GM23338 (cell line): Measurements from ENCODE around the gene CHST15. TPM values are rescaled to one million over a fixed set of nuclear protein-coding genes. Genes with fewer than 3 reads are reported as not detected.

ENCODE experiments used
- ATAC-seq: fragments of 200-7000 bp; cut with Tn5 transposase; 3 replicates; pipeline ENCODE4 v1.9.1; 2020
- DNase-seq: peaks from one replicate; pipeline ENCODE4 v3.0.0-alpha.2; 2015; ENCODE audit warnings: low spot score
- H2AFZ ChIP-seq: fragments of 200-600 bp; sonication (generic); 2 replicates; pipeline ENCODE4 v1.8.0; 2016; ENCODE audit warnings: antibody characterized with exemption, mild to moderate bottlenecking, moderate library complexity
- H3F3A ChIP-seq: fragments of 200-600 bp; sonication (generic); replicated peaks from 2 replicates; pipeline ENCODE4 v1.8.0; 2017; ENCODE audit warnings: antibody characterized with exemption, mixed run types, low read depth
- H3K27ac ChIP-seq: fragments of 200-600 bp; sonication (generic); 2 replicates; pipeline ENCODE4 v1.6.1; 2016; ENCODE audit warnings: low read depth
- H3K27me3 ChIP-seq: fragments of 200-600 bp; sonication (generic); 2 replicates; pipeline ENCODE4 v1.8.0; 2016; ENCODE audit warnings: mild to moderate bottlenecking, mixed run types, moderate library complexity; ENCODE audit not compliant: insufficient read depth
- H3K36me3 ChIP-seq: fragments of 200-600 bp; sonication (generic); 2 replicates; pipeline ENCODE4 v1.8.0; 2016; ENCODE audit warnings: mild to moderate bottlenecking; ENCODE audit not compliant: insufficient read depth
- H3K4me1 ChIP-seq: fragments of 200-600 bp; sonication (generic); 2 replicates; pipeline ENCODE4 v1.8.0; 2016; ENCODE audit warnings: mild to moderate bottlenecking, moderate library complexity; ENCODE audit not compliant: insufficient read depth
- H3K4me2 ChIP-seq: fragments of 200-600 bp; sonication (generic); 2 replicates; pipeline ENCODE4 v1.7.1; 2017; ENCODE audit warnings: mixed run types
- H3K4me3 ChIP-seq: fragments of 200-600 bp; sonication (generic); 2 replicates; pipeline ENCODE4 v1.6.1; 2016; ENCODE audit warnings: mixed run types
- H3K79me2 ChIP-seq: fragments of 200-600 bp; sonication (generic); replicated peaks from 2 replicates; pipeline ENCODE4 v1.8.0; 2017; ENCODE audit warnings: mild to moderate bottlenecking; ENCODE audit not compliant: insufficient read depth
- H3K9me2 ChIP-seq: fragments of 200-600 bp; sonication (generic); 2 replicates; pipeline ENCODE4 v1.8.0; 2017; ENCODE audit not compliant: insufficient read depth
- H4K20me1 ChIP-seq: fragments of 200-600 bp; sonication (generic); replicated peaks from 2 replicates; pipeline ENCODE4 v1.8.0; 2017; ENCODE audit warnings: mild to moderate bottlenecking; ENCODE audit not compliant: insufficient read depth
- H3K27ac Mint-ChIP-seq: 2 replicates; pipeline ENCODE4 v1.8.0; 2020; ENCODE audit warnings: inconsistent platforms, mild to moderate bottlenecking, moderate library complexity, mixed read lengths
- H3K27me3 Mint-ChIP-seq: 3 replicates; pipeline ENCODE4 v1.8.0; 2022; ENCODE audit warnings: low read depth, mild to moderate bottlenecking, moderate library complexity, mixed read lengths, inconsistent platforms; ENCODE audit not compliant: insufficient read depth, poor library complexity
- H3K36me3 Mint-ChIP-seq: 3 replicates; pipeline ENCODE4 v1.8.0; 2021; ENCODE audit warnings: low read depth, mild to moderate bottlenecking, inconsistent platforms, moderate library complexity, mixed read lengths
- H3K4me1 Mint-ChIP-seq: 3 replicates; pipeline ENCODE4 v1.8.0; 2020; ENCODE audit warnings: mild to moderate bottlenecking, inconsistent platforms, mixed read lengths
- H3K4me3 Mint-ChIP-seq: 3 replicates; pipeline ENCODE4 v1.8.0; 2021; ENCODE audit warnings: moderate library complexity, mild to moderate bottlenecking, inconsistent platforms, mixed read lengths
- H3K9me3 Mint-ChIP-seq: 3 replicates; pipeline ENCODE4 v1.8.0; 2020; ENCODE audit warnings: moderate library complexity, mild to moderate bottlenecking, inconsistent platforms, mixed read lengths
- CREB1 ChIP-seq: fragments of 250-450 bp; sonication (Bioruptor Pico); IDR thresholded peaks from 2 replicates; pipeline ENCODE4 v1.5.0; 2020; ENCODE audit warnings: low read depth, mild to moderate bottlenecking, moderate library complexity
- EZH2 ChIP-seq: fragments of 200-600 bp; sonication (generic); IDR thresholded peaks from one replicate; pipeline ENCODE4 v1.8.0; 2017; ENCODE audit warnings: antibody characterized with exemption, mild to moderate bottlenecking, low read depth; ENCODE audit not compliant: unreplicated experiment
- JUNB ChIP-seq: IDR thresholded peaks from one replicate; pipeline ENCODE4 v1.6.1; 2016; ENCODE audit warnings: antibody characterized with exemption; ENCODE audit not compliant: unreplicated experiment
- POLR2AphosphoS5 ChIP-seq: IDR thresholded peaks from 2 replicates; pipeline ENCODE4 v1.6.1; 2016; ENCODE audit warnings: antibody characterized with exemption, low read depth
- STAT1 ChIP-seq: IDR thresholded peaks from one replicate; pipeline ENCODE4 v1.6.1; 2016; ENCODE audit warnings: antibody characterized with exemption; ENCODE audit not compliant: unreplicated experiment
- ZNF114 ChIP-seq: fragments of 250-450 bp; sonication (Bioruptor Pico); IDR thresholded peaks from 2 replicates; pipeline ENCODE4 v1.5.0; 2020; ENCODE audit warnings: mild to moderate bottlenecking, moderate library complexity
- polyA plus RNA-seq: library from polyadenylated mRNA; unstranded; fragments of >200 nt; fragmentation: Nextera tagmentation; extraction: Ambion mirVana; gene quantifications from 2 replicates; pipeline ENCODE4 v1.2.1, GENCODE V29; 2016
- total RNA-seq: library from RNA; depleted of rRNA; stranded (reverse); fragments of >200 nt; shearing (Covaris generic); gene quantifications from 2 replicates; pipeline ENCODE4 v1.2.3, GENCODE V29; 2014
- TF ChIP-seq, protein P1 (sequence below), 2 experiments: fragments of 200-600 bp in 1 of 2; sonication (generic) in 1 of 2; conservative IDR thresholded peaks; 2 replicates each; pipeline versions ENCODE4 v1.5.1 to v1.6.1; 2016 to 2017; ENCODE audit warnings: antibody characterized with exemption in 2 of 2, low read depth in 2 of 2, mild to moderate bottlenecking in 2 of 2, moderate library complexity in 1 of 2
- TF ChIP-seq, protein P2 (sequence below): IDR thresholded peaks from one replicate; pipeline ENCODE4 v1.6.1; 2018; ENCODE audit warnings: antibody characterized with exemption; ENCODE audit not compliant: unreplicated experiment

Gene CHST15
- total and polyA plus RNA-seq, 2 experiments from 2014 or later, result 2.6 to 11.2 TPM

DNA sequence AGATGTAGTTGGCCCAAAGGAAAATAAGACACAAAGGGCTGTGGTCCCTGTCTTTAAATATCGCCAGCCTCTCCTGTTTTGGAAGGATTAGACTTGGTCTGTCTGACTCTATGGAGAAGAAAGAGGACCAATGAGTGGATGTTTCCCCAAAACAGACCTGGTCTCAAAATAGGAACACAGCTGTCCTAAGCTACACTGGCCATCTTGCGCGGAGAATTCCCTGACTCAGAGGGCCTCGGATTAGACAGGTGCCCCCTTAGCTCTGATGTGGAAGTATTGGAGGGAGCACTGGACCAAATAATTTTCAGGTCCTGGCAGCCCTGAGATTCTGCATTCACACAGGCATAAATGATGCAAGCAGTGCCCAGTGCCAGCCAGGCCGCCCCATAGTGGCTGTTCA is 56.1 kb downstream of the CHST15 start:
- Histone ChIP-seq H3K4me2 (no peak overlapping the region), H3K9me2 (no peaks in the 10 kb centered on the region), H4K20me1 (no peaks in the 10 kb centered on the region), H3K36me3 (no peaks in the 10 kb centered on the region), H3F3A (no peaks in the 10 kb centered on the region), H3K79me2 (no peaks in the 10 kb centered on the region), H3K4me1 (peaks cover 13% of the 10 kb centered on the region), H3K27me3 (no peaks in the 10 kb centered on the region), H3K27ac (no peak overlapping the region), H2AFZ (no peak overlapping the region), H3K4me3 (no peak overlapping the region)
- H3K27me3 Mint-ChIP-seq, result peaks cover 5% of the 10 kb centered on the region
- ATAC-seq (no peak), DNase-seq (no peak)
- no peak overlapping the region for H3K4me3 Mint-ChIP-seq
- peaks cover 4% of the 10 kb centered on the region for H3K36me3 Mint-ChIP-seq
- peaks cover 19% of the 10 kb centered on the region for H3K4me1 Mint-ChIP-seq
- no peak overlapping the region for H3K27ac Mint-ChIP-seq
- no peaks in the 10 kb centered on the region; the same call in 2 of the 3 replicates for H3K9me3 Mint-ChIP-seq
- TF ChIP-seq, protein P1, sequence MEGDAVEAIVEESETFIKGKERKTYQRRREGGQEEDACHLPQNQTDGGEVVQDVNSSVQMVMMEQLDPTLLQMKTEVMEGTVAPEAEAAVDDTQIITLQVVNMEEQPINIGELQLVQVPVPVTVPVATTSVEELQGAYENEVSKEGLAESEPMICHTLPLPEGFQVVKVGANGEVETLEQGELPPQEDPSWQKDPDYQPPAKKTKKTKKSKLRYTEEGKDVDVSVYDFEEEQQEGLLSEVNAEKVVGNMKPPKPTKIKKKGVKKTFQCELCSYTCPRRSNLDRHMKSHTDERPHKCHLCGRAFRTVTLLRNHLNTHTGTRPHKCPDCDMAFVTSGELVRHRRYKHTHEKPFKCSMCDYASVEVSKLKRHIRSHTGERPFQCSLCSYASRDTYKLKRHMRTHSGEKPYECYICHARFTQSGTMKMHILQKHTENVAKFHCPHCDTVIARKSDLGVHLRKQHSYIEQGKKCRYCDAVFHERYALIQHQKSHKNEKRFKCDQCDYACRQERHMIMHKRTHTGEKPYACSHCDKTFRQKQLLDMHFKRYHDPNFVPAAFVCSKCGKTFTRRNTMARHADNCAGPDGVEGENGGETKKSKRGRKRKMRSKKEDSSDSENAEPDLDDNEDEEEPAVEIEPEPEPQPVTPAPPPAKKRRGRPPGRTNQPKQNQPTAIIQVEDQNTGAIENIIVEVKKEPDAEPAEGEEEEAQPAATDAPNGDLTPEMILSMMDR (conservative IDR thresholded peaks at IDR 0.05; ENCODE audit: low read depth in 2 of 2), result no peak
- no peak for TF ChIP-seq POLR2AphosphoS5
- TF ChIP-seq ZNF114 (CRISPR knock-in tag), result no peak
- TF ChIP-seq, protein P2, sequence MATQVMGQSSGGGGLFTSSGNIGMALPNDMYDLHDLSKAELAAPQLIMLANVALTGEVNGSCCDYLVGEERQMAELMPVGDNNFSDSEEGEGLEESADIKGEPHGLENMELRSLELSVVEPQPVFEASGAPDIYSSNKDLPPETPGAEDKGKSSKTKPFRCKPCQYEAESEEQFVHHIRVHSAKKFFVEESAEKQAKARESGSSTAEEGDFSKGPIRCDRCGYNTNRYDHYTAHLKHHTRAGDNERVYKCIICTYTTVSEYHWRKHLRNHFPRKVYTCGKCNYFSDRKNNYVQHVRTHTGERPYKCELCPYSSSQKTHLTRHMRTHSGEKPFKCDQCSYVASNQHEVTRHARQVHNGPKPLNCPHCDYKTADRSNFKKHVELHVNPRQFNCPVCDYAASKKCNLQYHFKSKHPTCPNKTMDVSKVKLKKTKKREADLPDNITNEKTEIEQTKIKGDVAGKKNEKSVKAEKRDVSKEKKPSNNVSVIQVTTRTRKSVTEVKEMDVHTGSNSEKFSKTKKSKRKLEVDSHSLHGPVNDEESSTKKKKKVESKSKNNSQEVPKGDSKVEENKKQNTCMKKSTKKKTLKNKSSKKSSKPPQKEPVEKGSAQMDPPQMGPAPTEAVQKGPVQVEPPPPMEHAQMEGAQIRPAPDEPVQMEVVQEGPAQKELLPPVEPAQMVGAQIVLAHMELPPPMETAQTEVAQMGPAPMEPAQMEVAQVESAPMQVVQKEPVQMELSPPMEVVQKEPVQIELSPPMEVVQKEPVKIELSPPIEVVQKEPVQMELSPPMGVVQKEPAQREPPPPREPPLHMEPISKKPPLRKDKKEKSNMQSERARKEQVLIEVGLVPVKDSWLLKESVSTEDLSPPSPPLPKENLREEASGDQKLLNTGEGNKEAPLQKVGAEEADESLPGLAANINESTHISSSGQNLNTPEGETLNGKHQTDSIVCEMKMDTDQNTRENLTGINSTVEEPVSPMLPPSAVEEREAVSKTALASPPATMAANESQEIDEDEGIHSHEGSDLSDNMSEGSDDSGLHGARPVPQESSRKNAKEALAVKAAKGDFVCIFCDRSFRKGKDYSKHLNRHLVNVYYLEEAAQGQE, result no peak
- TF ChIP-seq STAT1, result no peak

DNA sequence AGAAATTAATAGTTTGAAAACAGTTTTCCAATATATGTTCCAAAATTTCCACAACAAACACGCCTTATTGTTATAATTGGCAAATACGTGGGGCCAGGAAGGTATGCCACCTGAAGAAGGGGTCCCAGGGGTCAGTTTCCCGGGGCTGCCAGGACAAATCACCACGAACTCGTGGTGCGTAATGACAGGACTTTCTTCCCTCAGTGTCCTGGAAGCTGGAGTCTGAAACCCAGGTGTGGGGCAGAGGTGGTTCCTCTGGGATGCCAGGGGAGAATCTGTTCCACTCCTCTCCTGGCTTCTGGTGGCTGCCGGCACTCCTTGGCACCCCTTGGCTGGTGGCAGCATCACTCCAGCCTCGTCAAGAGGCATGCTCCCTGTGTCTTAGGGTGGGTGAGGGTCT is 56.7 kb downstream of the CHST15 start:
- no peaks in the 10 kb centered on the region for H3K36me3 ChIP-seq
- peaks cover 4% of the 10 kb centered on the region; the same call in 2 of the 3 replicates for H3K36me3 Mint-ChIP-seq
- no peak overlapping the region for H3K4me3 Mint-ChIP-seq
- no peak for ATAC-seq
- H3F3A ChIP-seq, result no peaks in the 10 kb centered on the region
- no peak overlapping the region for H3K27ac Mint-ChIP-seq
- DNase-seq, result no peak
- H3K9me2 ChIP-seq, result no peaks in the 10 kb centered on the region
- no peak overlapping the region for H3K4me3 ChIP-seq
- no peaks in the 10 kb centered on the region for H4K20me1 ChIP-seq
- H3K27me3 Mint-ChIP-seq, result peaks cover 5% of the 10 kb centered on the region
- no peak overlapping the region for H2AFZ ChIP-seq
- H3K4me2 ChIP-seq, result no peak overlapping the region
- no peak overlapping the region for H3K27ac ChIP-seq
- H3K4me1 Mint-ChIP-seq, result peaks cover 25% of the 10 kb centered on the region
- no peaks in the 10 kb centered on the region for H3K27me3 ChIP-seq
- no peaks in the 10 kb centered on the region for H3K79me2 ChIP-seq
- peaks cover 19% of the 10 kb centered on the region for H3K4me1 ChIP-seq
- no peaks in the 10 kb centered on the region; the same call in 2 of the 3 replicates for H3K9me3 Mint-ChIP-seq
- TF ChIP-seq STAT1, result no peak
- TF ChIP-seq, protein P1 (conservative IDR thresholded peaks at IDR 0.05; ENCODE audit: low read depth in 2 of 2), result no peak
- TF ChIP-seq JUNB, result no peak
- TF ChIP-seq, protein P2, result no peak
- TF ChIP-seq CREB1 (CRISPR knock-in tag), result no peak
- TF ChIP-seq EZH2, result no peak
